ENCODE measurements around the gene NET1. TPM values are rescaled to one million over a fixed set of nuclear protein-coding genes. Genes with fewer than 3 reads are reported as not detected.

NET1 gene
- total RNA-seq, 2 donors from 2014 or later: 47.3 to 64.9 TPM

GRCh38 chr10:5485948-5486852 lies 73.8 kb downstream of the NET1 start:
- no peak for DNase-seq
- Mint-ChIP-seq H3K27ac (no peak overlapping the region), H3K4me3 (no peak overlapping the region), H3K27me3 (ENCODE audit: insufficient read depth) (peaks cover 10% of the 10 kb centered on the region), H3K4me1 (peaks cover 50% of the 10 kb centered on the region), H3K36me3 (ENCODE audit: low read depth) (no peaks in the 10 kb centered on the region), H3K9me3 (no peaks in the 10 kb centered on the region)
- TF ChIP-seq CTCF (conservative IDR thresholded peaks at IDR 0.05): no peak
- no peaks in the 10 kb centered on the region for H3K27me3 ChIP-seq (ENCODE audit: control insufficient read depth, insufficient read depth, low read length, poor library complexity, severe bottlenecking)
- no peak overlapping the region for H3K27ac ChIP-seq (ENCODE audit: low read depth, low read length)
- H3K9me3 ChIP-seq (ENCODE audit: control insufficient read depth, low read length): peaks cover 4% of the 10 kb centered on the region
- H3K36me3 ChIP-seq (ENCODE audit: control insufficient read depth, insufficient read depth, low read length): no peaks in the 10 kb centered on the region
- no peak overlapping the region for H3K9ac ChIP-seq (ENCODE audit: extremely low read depth, low read length, poor library complexity, severe bottlenecking)
- no peak overlapping the region for H3K4me3 ChIP-seq (ENCODE audit: low read length)
- WGBS, 2 experiments (ENCODE audit: insufficient coverage in 1 of 2, insufficient read length in 1 of 2): 76 to 93% methylated on average over 4 to 13 of the region's 13 CpGs
- peaks cover 6% of the 10 kb centered on the region for H3K4me1 ChIP-seq (ENCODE audit: control insufficient read depth, insufficient read depth, low read length)

DNA sequence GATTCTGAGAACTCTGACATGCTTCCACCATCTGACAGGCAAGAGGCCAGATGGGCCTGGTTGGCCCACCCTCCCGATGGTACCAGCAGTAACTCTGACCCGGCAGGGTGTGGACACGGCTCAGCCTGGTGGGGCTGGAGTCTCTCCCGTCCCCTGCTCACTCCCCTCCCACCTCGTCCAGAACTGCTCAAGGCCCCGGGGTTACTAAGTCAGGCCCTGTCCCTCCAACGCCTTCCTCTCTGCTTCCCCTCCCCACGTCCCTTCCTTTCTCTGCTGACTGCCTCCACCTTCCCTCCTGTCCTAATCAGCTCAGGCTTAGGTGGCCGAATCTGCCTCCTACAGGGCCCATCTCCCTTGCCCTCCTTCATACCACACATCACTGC lies 74.5 kb downstream of the NET1 start:
- peaks cover 10% of the 10 kb centered on the region for H3K27me3 Mint-ChIP-seq (ENCODE audit: insufficient read depth)
- Histone ChIP-seq H3K27me3 (ENCODE audit: control insufficient read depth, insufficient read depth, low read length, poor library complexity, severe bottlenecking) (no peaks in the 10 kb centered on the region), H3K9ac (ENCODE audit: extremely low read depth, low read length, poor library complexity, severe bottlenecking) (no peak overlapping the region), H3K4me1 (ENCODE audit: control insufficient read depth, insufficient read depth, low read length) (peaks cover 6% of the 10 kb centered on the region), H3K27ac (ENCODE audit: low read depth, low read length) (no peak overlapping the region), H3K36me3 (ENCODE audit: control insufficient read depth, insufficient read depth, low read length) (no peaks in the 10 kb centered on the region), H3K9me3 (ENCODE audit: control insufficient read depth, low read length) (peaks cover 4% of the 10 kb centered on the region), H3K4me3 (ENCODE audit: low read length) (no peak overlapping the region)
- 83 to 86% methylated on average over 6 to 9 of the region's 9 CpGs for WGBS, 2 experiments (ENCODE audit: insufficient coverage in 1 of 2, insufficient read length in 1 of 2)
- peaks cover 2% of the 10 kb centered on the region for H3K9me3 Mint-ChIP-seq
- no peak for DNase-seq
- H3K4me1 Mint-ChIP-seq: peaks cover 44% of the 10 kb centered on the region
- no peak for TF ChIP-seq CTCF (conservative IDR thresholded peaks at IDR 0.05)
- H3K27ac Mint-ChIP-seq: peak overlapping the region; percentile 11
- no peak overlapping the region for H3K4me3 Mint-ChIP-seq
- no peaks in the 10 kb centered on the region for H3K36me3 Mint-ChIP-seq (ENCODE audit: low read depth)

DNA sequence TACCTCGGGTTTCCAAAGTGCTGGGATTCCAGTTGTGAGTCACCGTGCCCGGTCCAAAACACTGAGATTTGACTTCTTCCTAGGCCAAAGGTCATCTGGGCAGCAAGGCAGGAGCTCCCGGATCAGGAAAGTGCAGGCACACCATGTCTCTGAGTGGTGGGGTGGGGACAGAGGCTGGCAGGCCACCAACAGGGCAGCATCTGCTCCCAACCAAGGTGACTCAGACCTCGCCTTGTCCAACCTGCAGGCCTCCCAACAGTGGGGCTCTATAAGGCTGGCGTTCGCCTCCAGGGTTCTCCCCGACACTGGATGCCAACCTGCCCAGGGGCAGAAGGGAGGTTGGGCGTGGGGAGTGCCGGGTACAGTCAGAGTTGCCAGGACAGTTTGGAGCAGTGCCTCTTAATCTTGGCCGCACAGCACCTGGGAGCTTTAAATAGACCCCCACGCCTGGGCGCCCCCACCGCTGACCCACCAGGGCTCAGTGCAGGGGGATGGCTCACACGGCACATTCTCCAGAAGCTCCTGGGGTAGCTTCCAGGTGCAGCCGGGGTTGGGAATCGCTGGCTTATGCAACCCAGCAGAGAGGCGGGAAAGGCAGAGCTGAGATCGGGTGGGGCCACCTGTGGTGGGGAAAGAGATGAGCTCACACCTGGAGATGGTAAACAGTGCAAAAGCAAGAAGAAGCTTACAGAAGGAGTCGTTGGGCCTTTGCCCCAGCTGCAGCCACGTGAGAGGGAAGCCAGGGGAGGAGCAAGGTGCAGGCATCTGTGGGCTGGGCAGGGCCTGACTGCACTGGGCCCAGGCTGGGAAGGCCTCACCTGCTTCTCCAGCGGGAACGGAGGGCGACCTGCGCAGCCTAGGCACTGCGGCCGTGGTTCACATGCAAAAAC lies 76.2 kb downstream of the NET1 start:
- Mint-ChIP-seq H3K4me3 (no peak overlapping the region), H3K9me3 (peaks cover 14% of the 10 kb centered on the region), H3K27me3 (ENCODE audit: insufficient read depth) (peaks cover 10% of the 10 kb centered on the region), H3K4me1 (peaks cover 41% of the 10 kb centered on the region), H3K27ac (peak overlapping the region; percentile 76), H3K36me3 (ENCODE audit: low read depth) (no peaks in the 10 kb centered on the region)
- peak; percentile 81 for DNase-seq
- no peaks in the 10 kb centered on the region for H3K36me3 ChIP-seq (ENCODE audit: control insufficient read depth, insufficient read depth, low read length)
- TF ChIP-seq CTCF (conservative IDR thresholded peaks at IDR 0.05): no peak
- H3K9me3 ChIP-seq (ENCODE audit: control insufficient read depth, low read length): peaks cover 4% of the 10 kb centered on the region
- no peaks in the 10 kb centered on the region for H3K27me3 ChIP-seq (ENCODE audit: control insufficient read depth, insufficient read depth, low read length, poor library complexity, severe bottlenecking)
- no peak overlapping the region for H3K9ac ChIP-seq (ENCODE audit: extremely low read depth, low read length, poor library complexity, severe bottlenecking)
- H3K4me1 ChIP-seq (ENCODE audit: control insufficient read depth, insufficient read depth, low read length): peaks cover 1% of the 10 kb centered on the region
- no peak overlapping the region for H3K27ac ChIP-seq (ENCODE audit: low read depth, low read length)
- no peak overlapping the region for H3K4me3 ChIP-seq (ENCODE audit: low read length)
- 88 to 95% methylated on average over 20 to 27 of the region's 27 CpGs for WGBS, 2 experiments (ENCODE audit: insufficient coverage in 1 of 2, insufficient read length in 1 of 2)

Measured in endodermal cell (in vitro differentiated cells).